GM12878 (cell line): ENCODE measurements around the gene UBE2D3. TPM values are rescaled to one million over a fixed set of nuclear protein-coding genes. Genes with fewer than 3 reads are reported as not detected.

Experiments
- ATAC-seq: fragments of 200-7000 bp; cut with Tn5 transposase; 3 replicates; pipeline ENCODE4 v1.9.1; 2020; ENCODE audit warnings: mild to moderate bottlenecking, moderate library complexity
- BruUV-seq: library from RNA; stranded (reverse); fragments of 400-500 nt; replicated peaks from 2 replicates; lab custom pipeline; 2021; lab: Mats Ljungman, UMichigan
- CTCF ChIA-PET: fragments of 300-600 bp; sonication (Branson Sonifier 250); formaldehyde crosslinking; extraction: SDS; loops from one replicate; lab custom pipeline; 2021; ENCODE audit warnings: inconsistent platforms; lab: Yijun Ruan, JAX
- POLR2A ChIA-PET: fragments of 350-600 bp; formaldehyde crosslinking; extraction: SDS; loops from one replicate; lab custom pipeline; 2021; ENCODE audit warnings: inconsistent platforms; lab: Charles Lee
- RAD21 ChIA-PET: fragments of 300-600 bp; sonication (Branson Sonifier 250); formaldehyde crosslinking; loops from one replicate; lab custom pipeline; 2023; ENCODE audit warnings: antibody characterized with exemption; ENCODE audit not compliant: unreplicated experiment; lab: Charles Lee
- SMC1A ChIA-PET: fragments of 300-600 bp; sonication (Branson Sonifier 250); formaldehyde crosslinking; loops from one replicate; lab custom pipeline; 2023; ENCODE audit not compliant: unreplicated experiment, uncharacterized antibody; lab: Charles Lee
- DNase-seq: peaks from one replicate; pipeline ENCODE4 v3.0.0-alpha.2; 2011; ENCODE audit warnings: low read depth, low spot score
- FAIRE-seq: peaks from 3 replicates; lab custom pipeline; 2011; peaks lifted over from hg19 to GRCh38; lab: Jason Lieb, UNC
- H2AFZ ChIP-seq: 2 replicates; pipeline ENCODE4 v1.6.0; 2011; ENCODE audit warnings: low read depth, low read length, control low read depth; ENCODE audit not compliant: control insufficient read depth
- H3K27ac ChIP-seq: 2 replicates; pipeline ENCODE4 v1.5.1; 2011; ENCODE audit warnings: control low read depth; ENCODE audit not compliant: control insufficient read depth, insufficient read depth
- H3K27me3 ChIP-seq, 2 experiments: replicated peaks in 1 of 2; 2 replicates each; pipeline versions ENCODE4 v1.6.0 to v1.6.1; 2011; ENCODE audit warnings: low read length in 1 of 2; ENCODE audit not compliant: control insufficient read depth in 2 of 2, insufficient read depth in 2 of 2
- H3K36me3 ChIP-seq, 2 experiments: 2 replicates each; pipeline ENCODE4 v1.5.1; 2011; ENCODE audit warnings: low read length in 1 of 2; ENCODE audit not compliant: control insufficient read depth in 2 of 2, insufficient read depth in 2 of 2
- H3K4me1 ChIP-seq: 2 replicates; pipeline ENCODE4 v1.6.1; 2011; ENCODE audit warnings: mild to moderate bottlenecking, low read length, moderate library complexity, mixed read lengths; ENCODE audit not compliant: control insufficient read depth, insufficient read depth
- H3K4me2 ChIP-seq: 2 replicates; pipeline ENCODE4 v1.6.0; 2011; ENCODE audit warnings: control low read depth; ENCODE audit not compliant: control insufficient read depth, insufficient read depth
- H3K4me3 ChIP-seq: fragments of 200-600 bp; sonication (generic); 2 replicates; pipeline ENCODE4 v1.5.1; 2016
- H3K79me2 ChIP-seq: 2 replicates; pipeline ENCODE4 v1.6.0; 2011; ENCODE audit warnings: low read length; ENCODE audit not compliant: control insufficient read depth, insufficient read depth
- H3K9ac ChIP-seq: 2 replicates; pipeline ENCODE4 v1.8.0; 2011; ENCODE audit warnings: low read length, control low read depth, mixed read lengths; ENCODE audit not compliant: control insufficient read depth, insufficient read depth
- H3K9me3 ChIP-seq: replicated peaks from 3 replicates; pipeline ENCODE4 v1.5.1; 2011; ENCODE audit warnings: mild to moderate bottlenecking, low read length; ENCODE audit not compliant: control insufficient read depth, insufficient read depth
- H4K20me1 ChIP-seq: 2 replicates; pipeline ENCODE4 v1.6.0; 2011; ENCODE audit not compliant: control insufficient read depth, insufficient read depth
- BCL11A ChIP-seq: IDR thresholded peaks from 2 replicates; pipeline ENCODE4 v1.6.1; 2011; ENCODE audit warnings: low read depth, low read length
- EED ChIP-seq: sonication (generic); IDR thresholded peaks from 2 replicates; pipeline ENCODE4 v1.6.1; 2016; ENCODE audit warnings: antibody characterized with exemption, low read depth
- GABPA ChIP-seq: IDR thresholded peaks from 2 replicates; pipeline ENCODE4 v1.6.1; 2014; ENCODE audit warnings: antibody characterized with exemption, low read depth, mild to moderate bottlenecking, inconsistent platforms
- MEF2A ChIP-seq: IDR thresholded peaks from 2 replicates; pipeline ENCODE4 v1.6.1; 2011; ENCODE audit warnings: low read depth, mild to moderate bottlenecking, low read length, moderate library complexity; ENCODE audit not compliant: insufficient read depth
- MTA3 ChIP-seq: IDR thresholded peaks from 2 replicates; pipeline ENCODE4 v1.6.1; 2012; ENCODE audit warnings: low read length, inconsistent platforms, borderline replicate concordance
- NR2C2 ChIP-seq: IDR thresholded peaks from 2 replicates; pipeline ENCODE4 v1.6.1; 2011; ENCODE audit warnings: borderline replicate concordance, low read depth; ENCODE audit not compliant: control insufficient read depth, insufficient read length
- PAX5 ChIP-seq: IDR thresholded peaks from 2 replicates; pipeline ENCODE4 v1.6.1; 2011; ENCODE audit warnings: low read depth, low read length, borderline replicate concordance
- RAD51 ChIP-seq: fragments of 450-650 bp; IDR thresholded peaks from 2 replicates; pipeline ENCODE4 v1.6.1; 2016; ENCODE audit warnings: moderate library complexity, mild to moderate bottlenecking, inconsistent platforms
- RB1 ChIP-seq: fragments of 450-650 bp; formaldehyde crosslinking; IDR thresholded peaks from 2 replicates; pipeline ENCODE4 v1.6.1; 2017; ENCODE audit warnings: mild to moderate bottlenecking, borderline replicate concordance
- SIN3A ChIP-seq: IDR thresholded peaks from 2 replicates; pipeline ENCODE4 v1.6.1; 2012; ENCODE audit warnings: low read depth, low read length, improper control_type of control experiment
- SMC3 ChIP-seq: IDR thresholded peaks from 2 replicates; pipeline ENCODE4 v1.6.1; 2011; ENCODE audit warnings: low read length, improper control_type of control experiment, borderline replicate concordance
- TCF12 ChIP-seq: IDR thresholded peaks from 2 replicates; pipeline ENCODE4 v1.6.1; 2011; ENCODE audit warnings: low read depth, mild to moderate bottlenecking, low read length
- ZNF217 ChIP-seq: fragments of 450-650 bp; IDR thresholded peaks from 2 replicates; pipeline ENCODE4 v1.6.1; 2017; ENCODE audit warnings: antibody characterized with exemption, mild to moderate bottlenecking
- WGBS: methylation state at CpG from one replicate; pipeline ENCODE4 v1.1.6; 2016; ENCODE audit warnings: low lambda C conversion rate; ENCODE audit not compliant: insufficient replicate concordance, insufficient coverage; ENCODE audit errors: missing lambda C conversion rate; 5-methylcytosine and 5-hydroxymethylcytosine counted together
- in situ Hi-C: fragments of 300-500 bp; cut with MboI; formaldehyde crosslinking; loops from 9 replicates; pipeline ENCODE4 v1.14.3; 2018; ENCODE audit warnings: mixed read lengths
- intact Hi-C: fragments of 100-400 bp; cut with micrococcal nuclease; formaldehyde crosslinking; loops from one replicate; pipeline ENCODE4 v1.14.2; 2022; ENCODE audit not compliant: unreplicated experiment
- polyA plus RNA-seq, 11 experiments: library from polyadenylated mRNA; depleted of rRNA in 4 of 11; unstranded in 6 of 11; stranded (reverse) in 5 of 11; fragments of >200 nt; fragmentation: Nextera tagmentation in 4 of 11; fragmentation: Illumina TruSeq in 1 of 11; extraction: Ambion mirVana in 4 of 11; extraction: Trizol in 1 of 11; gene quantifications; 1 replicate in 1 of 11; 2 replicates in 10 of 11; pipeline versions ENCODE4 v1.2.1 to v1.2.3, GENCODE V29; 2011 to 2016; ENCODE audit warnings: inconsistent platforms in 2 of 11, missing spikeins in 2 of 11, low read depth in 1 of 11
- total RNA-seq, 4 experiments: library from RNA; depleted of rRNA in 3 of 4; stranded (reverse); fragments of >200 nt in 3 of 4; fragmentation: Illumina TruSeq in 1 of 4; extraction: Trizol in 1 of 4; gene quantifications; 2 replicates each; pipeline versions ENCODE4 v1.2.1 to v1.2.3, GENCODE V29; 2013 to 2021
- TF ChIP-seq, protein P1 (sequence below): fragments of 450-650 bp; IDR thresholded peaks from 2 replicates; pipeline ENCODE4 v1.6.1; 2018; ENCODE audit warnings: mild to moderate bottlenecking, low read depth, moderate library complexity; ENCODE audit not compliant: partially characterized antibody
- TF ChIP-seq, protein P2 (sequence below): IDR thresholded peaks from 2 replicates; pipeline ENCODE4 v1.6.1; 2012; ENCODE audit warnings: low read depth, low read length, improper control_type of control experiment

Gene UBE2D3
- total and polyA plus RNA-seq, 10 of the 15 experiments (the other 5 are each of a cell fraction or from before 2014, with no cell fraction given), result 162 to 572 (median 395) TPM

DNA sequence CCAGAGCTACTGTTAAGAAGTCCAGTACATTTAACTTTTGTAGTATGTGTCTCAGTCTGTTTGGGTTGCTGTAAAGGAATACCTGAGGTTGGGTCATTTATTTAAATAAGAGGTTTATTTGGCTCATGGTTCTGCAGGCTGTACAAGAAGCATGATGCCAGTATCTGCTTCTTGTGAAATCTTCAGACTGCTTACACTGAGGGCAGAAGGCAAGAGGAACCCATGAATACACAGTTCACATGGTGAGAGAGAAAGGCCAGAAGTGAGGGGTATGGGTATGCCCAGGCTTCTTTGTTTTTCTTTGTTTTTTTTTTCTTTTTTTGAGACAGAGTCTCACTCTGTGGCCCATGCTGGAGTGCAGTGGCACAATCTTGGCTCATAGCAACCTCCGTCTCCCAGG is 35.4 kb upstream of the UBE2D3 start:
- ChIA-PET SMC1A (interaction anchor here (1.6 to 2.4 kb wide), 2 partner anchors 10 to 22 kb away, joined by 7 to 10 read pairs; no protein-coding TSS in a partner anchor), CTCF (interaction anchor here (1.6 kb wide), 1 partner anchor 12 kb away, joined by 5 read pairs; no protein-coding TSS in a partner anchor), RAD21 (interaction anchor here (1.0 to 7.4 kb wide), 2 partner anchors 27 to 36 kb away, joined by 3 to 139 read pairs; partner anchors contain the start of gene UBE2D3), POLR2A (interaction anchor here (0.5 to 1.4 kb wide), 2 partner anchors 20 to 34 kb away, joined by 3 read pairs; no protein-coding TSS in a partner anchor)
- no peak for ATAC-seq
- in situ Hi-C loops (no loop called here), intact Hi-C loops (no loop called here)
- H3K36me3 ChIP-seq, result no peaks in the 10 kb centered on the region; a peak in 3 of 4 replicates
- H3K9ac ChIP-seq, result no peak overlapping the region
- peaks cover 39% of the 10 kb centered on the region for H3K79me2 ChIP-seq
- no peak overlapping the region for H3K4me2 ChIP-seq
- H3K27ac ChIP-seq, result no peak overlapping the region
- 100% methylated on average over 1 of the region's 1 CpG for whole genome bisulfite sequencing
- H4K20me1 ChIP-seq, result no peaks in the 10 kb centered on the region
- no peak for FAIRE-seq
- no peak overlapping the region for H2AFZ ChIP-seq
- peaks cover 5% of the 10 kb centered on the region; the same call in 1 of the 2 replicates for H3K4me1 ChIP-seq
- peaks cover 25% of the 10 kb centered on the region for H3K9me3 ChIP-seq
- no TSS peak for BruUV-seq
- TF ChIP-seq ZNF217, result no peak
- no peak for TF ChIP-seq MTA3
- no peak for TF ChIP-seq NR2C2
- no peak for TF ChIP-seq GABPA
- H3K27me3 ChIP-seq, result no peaks in the 10 kb centered on the region
- H3K4me3 ChIP-seq, result no peak overlapping the region
- no peak for DNase-seq

DNA sequence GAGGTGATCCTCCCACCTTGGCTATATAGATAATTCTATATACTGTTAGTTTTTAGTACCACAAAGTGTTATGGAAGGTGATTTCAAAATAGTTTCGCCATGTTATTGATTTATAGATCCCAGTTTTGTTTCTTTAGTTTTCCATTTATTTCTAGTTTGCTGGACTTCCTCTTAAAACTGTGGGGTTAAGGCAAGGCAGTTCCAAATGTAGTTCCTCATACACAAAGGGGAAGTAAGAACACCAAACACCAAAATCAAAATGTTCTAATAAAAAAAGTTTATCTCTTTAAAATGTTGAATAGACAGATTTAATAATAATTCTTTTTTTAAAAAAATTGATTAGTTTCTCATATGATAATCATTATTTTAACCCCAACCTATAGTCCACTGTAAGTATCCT is 34.7 kb upstream of the UBE2D3 start:
- Histone ChIP-seq H3K27ac (no peak overlapping the region), H3K9ac (no peak overlapping the region), H4K20me1 (no peaks in the 10 kb centered on the region), H2AFZ (no peak overlapping the region), H3K4me1 (peaks cover 5% of the 10 kb centered on the region; the same call in 1 of the 2 replicates), H3K27me3 (no peaks in the 10 kb centered on the region), H3K36me3 (no peaks in the 10 kb centered on the region; a peak in 3 of 4 replicates), H3K4me2 (no peak overlapping the region), H3K79me2 (peaks cover 32% of the 10 kb centered on the region), H3K4me3 (no peak overlapping the region), H3K9me3 (peaks cover 25% of the 10 kb centered on the region)
- ATAC-seq (no peak), FAIRE-seq (no peak), DNase-seq (no peak)
- ChIA-PET SMC1A (interaction anchor here (1.0 to 2.4 kb wide), 3 partner anchors 10 to 46 kb away, joined by 3 to 10 read pairs (median 7); no protein-coding TSS in a partner anchor), CTCF (interaction anchor here (1.6 to 1.8 kb wide), 2 partner anchors 10 to 12 kb away, joined by 5 read pairs; no protein-coding TSS in a partner anchor), POLR2A (interaction anchor here (0.5 to 1.4 kb wide), 2 partner anchors 20 to 34 kb away, joined by 3 read pairs; no protein-coding TSS in a partner anchor), RAD21 (no interaction called here)
- intact Hi-C loops (no loop called here), in situ Hi-C loops (no loop called here)
- no TSS peak for BruUV-seq
- WGBS, result 100% methylated on average over 1 of the region's 1 CpG
- TF ChIP-seq RB1 (no peak), SIN3A (no peak), SMC3 (no peak), MEF2A (no peak), RAD51 (no peak), EED (no peak), PAX5 (no peak), BCL11A (no peak), TCF12 (no peak)
- TF ChIP-seq, protein P1, sequence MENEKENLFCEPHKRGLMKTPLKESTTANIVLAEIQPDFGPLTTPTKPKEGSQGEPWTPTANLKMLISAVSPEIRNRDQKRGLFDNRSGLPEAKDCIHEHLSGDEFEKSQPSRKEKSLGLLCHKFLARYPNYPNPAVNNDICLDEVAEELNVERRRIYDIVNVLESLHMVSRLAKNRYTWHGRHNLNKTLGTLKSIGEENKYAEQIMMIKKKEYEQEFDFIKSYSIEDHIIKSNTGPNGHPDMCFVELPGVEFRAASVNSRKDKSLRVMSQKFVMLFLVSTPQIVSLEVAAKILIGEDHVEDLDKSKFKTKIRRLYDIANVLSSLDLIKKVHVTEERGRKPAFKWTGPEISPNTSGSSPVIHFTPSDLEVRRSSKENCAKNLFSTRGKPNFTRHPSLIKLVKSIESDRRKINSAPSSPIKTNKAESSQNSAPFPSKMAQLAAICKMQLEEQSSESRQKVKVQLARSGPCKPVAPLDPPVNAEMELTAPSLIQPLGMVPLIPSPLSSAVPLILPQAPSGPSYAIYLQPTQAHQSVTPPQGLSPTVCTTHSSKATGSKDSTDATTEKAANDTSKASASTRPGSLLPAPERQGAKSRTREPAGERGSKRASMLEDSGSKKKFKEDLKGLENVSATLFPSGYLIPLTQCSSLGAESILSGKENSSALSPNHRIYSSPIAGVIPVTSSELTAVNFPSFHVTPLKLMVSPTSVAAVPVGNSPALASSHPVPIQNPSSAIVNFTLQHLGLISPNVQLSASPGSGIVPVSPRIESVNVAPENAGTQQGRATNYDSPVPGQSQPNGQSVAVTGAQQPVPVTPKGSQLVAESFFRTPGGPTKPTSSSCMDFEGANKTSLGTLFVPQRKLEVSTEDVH, result no peak
- TF ChIP-seq, protein P2, sequence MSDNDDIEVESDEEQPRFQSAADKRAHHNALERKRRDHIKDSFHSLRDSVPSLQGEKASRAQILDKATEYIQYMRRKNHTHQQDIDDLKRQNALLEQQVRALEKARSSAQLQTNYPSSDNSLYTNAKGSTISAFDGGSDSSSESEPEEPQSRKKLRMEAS, result no peak
